HK-2 (cell line): Measurements from ENCODE around the gene MINK1.
"Not testable (repeated sequence)": the region's sequence is repeated elsewhere in the genome, so short reads cannot be mapped to it uniquely, and the experiment has no call there.

Experiments
- DNase-seq: peaks from one replicate; pipeline ENCODE4 v3.0.0-alpha.2; 2018; ENCODE audit not compliant: unreplicated experiment

Gene MINK1

DNA sequence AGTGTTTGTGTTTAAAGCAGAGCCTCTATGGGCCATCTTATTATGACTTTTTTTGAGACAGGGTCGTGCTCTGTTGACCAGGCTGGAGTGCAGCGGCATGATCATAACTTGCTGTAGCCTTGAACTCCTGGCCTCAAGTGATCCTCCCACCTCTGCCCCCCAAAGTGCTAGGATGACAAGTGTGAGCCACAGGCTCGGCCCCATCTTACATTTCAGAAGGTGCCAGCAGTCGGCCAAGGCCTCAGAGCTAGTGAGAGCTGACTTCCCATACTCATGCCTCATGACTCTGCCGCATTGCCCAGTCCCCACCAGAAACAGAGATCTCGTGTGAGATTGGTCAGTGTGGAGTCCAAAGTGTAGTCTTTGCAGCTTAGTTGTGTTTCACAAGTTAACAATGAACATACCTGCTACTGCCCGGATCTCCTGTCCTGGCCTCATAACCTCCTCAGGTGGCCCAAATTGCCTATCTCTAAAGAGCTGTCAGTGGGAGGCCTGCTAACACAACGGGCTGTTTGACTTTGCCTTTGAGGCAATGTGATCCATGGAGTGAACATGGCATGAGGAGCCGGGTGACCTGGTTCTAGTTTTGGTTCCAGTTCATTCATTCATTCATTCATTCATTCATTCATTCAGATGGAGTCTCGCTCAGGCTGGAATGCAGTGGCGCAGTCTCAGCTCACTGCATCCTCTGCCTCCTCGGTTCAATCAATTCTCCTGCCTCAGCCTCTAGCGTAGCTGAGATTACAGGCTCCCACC is 13.7 kb downstream of the MINK1 start:
- DNase-seq = no peak

DNA sequence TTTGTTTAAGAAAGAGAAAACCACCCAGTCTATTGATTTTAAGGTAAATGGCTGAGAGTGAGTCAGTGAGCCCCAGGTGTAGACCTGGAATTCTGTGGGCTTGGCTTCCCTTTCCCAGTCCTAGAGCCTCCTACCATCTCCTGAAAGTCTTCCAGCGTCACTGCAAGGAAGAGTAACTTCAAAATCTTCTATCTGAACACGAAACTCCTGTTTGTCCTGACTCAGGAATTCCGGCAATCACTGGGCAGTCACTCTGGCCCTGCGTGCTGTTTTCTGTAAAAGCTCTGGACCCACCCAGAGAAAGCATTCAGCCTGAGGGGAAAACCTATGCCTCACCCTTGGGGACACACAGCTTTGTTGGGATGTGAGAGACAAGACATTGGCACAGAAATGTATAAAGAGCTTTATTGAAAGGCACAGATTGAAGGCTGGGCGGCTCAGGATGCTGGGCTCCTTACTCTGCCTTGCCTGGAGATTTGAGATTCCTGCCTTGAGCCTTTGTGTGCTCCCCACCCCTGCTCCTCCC is 15.9 kb downstream of the MINK1 start:
- DNase-seq = no peak

DNA sequence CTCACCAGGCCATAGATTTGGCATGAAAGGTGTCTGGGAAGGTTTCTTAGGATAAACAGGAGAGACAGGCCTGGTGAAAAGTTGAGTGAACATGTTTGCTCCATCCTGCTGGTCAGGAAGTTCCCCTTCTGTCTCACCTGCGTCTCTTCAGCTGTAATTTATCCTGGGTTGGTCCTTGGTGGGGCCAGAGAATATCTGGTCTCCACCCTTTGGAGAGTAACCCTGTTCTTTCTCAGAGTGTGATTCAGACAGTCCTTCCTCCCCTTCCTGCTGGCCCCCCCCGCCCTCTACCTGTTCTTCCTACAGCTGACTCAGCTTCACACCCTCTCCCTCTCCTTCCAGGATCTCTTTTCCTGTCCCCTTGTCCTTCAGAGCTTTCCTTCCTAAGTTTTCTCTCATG is 17.1 kb downstream of the MINK1 start:
- peak; percentile 34 for DNase-seq

DNA sequence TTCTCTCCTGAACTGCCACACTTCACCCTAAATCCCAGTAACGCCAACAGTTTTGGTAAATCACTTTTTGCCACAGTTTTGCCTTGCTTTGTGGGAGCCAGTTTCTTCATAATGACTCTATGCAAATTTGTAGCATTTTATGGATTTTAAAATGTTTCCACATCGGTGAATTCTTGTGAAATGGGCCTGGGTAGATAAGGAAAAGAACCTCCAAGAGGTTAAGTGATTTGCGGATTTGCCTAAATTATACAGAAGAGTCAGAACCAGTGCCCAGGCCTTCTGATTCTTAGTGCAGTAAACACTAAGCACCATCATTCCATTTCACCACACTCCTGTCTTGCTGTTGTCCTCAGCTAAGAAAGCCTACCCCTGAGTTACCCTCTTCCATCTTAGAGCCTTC is 17.9 kb downstream of the MINK1 start:
- DNase-seq = no peak

DNA sequence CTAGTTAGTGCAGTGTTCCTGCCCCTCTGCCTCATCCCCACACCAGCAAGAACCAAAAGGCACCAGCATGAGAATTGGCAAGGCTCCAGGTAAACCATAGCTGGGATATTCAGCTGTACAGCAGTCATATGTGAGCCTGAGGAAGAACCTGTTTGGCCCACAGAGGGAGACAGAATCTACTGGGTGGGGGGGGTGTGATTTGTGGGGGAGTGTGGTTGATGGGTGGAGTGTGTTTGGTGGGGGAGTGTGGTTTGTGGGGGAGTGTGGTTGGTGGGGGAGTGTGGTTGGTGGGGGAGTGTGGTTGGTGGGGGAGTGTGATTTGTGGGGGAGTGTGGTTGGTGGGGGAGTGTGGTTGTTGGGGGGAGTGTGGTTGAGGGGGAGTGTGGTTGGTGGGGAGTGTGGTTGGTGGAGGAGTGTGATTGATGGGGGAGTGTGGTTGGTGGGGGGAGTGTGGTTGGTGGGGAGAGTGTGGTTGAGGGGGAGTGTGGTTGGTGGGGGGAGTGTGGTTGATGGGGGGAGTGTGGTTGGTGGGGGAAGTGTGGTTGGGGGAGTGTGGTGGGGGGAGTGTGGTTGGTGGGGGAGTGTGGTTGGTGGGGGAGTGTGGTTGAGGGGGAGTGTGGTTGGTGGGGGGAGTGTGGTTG is 19.5 kb downstream of the MINK1 start:
- no peak for DNase-seq

DNA sequence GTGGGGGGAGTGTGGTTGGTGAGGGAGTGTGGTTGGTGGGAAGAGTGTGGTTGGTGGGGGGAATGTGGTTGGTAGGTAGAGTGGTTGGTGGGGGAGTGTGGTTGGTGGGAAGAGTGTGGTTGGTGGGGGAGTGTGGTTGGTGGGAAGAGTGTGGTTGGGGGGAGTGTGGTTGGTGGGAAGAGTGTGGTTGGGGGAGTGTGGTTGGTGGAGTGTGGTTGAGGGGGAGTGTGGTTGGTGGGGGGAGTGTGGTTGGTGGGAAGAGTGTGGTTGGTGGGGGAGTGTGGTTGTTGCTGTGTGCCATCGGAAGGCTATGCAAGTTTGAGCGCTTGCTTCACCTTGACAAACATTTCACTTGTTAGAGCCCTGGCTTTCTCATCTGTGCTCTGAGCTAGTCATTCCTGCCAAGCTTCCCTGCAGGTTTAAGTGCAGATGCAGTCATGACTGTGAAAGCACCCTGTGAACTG is 20.1 kb downstream of the MINK1 start:
- no peak for DNase-seq

DNA sequence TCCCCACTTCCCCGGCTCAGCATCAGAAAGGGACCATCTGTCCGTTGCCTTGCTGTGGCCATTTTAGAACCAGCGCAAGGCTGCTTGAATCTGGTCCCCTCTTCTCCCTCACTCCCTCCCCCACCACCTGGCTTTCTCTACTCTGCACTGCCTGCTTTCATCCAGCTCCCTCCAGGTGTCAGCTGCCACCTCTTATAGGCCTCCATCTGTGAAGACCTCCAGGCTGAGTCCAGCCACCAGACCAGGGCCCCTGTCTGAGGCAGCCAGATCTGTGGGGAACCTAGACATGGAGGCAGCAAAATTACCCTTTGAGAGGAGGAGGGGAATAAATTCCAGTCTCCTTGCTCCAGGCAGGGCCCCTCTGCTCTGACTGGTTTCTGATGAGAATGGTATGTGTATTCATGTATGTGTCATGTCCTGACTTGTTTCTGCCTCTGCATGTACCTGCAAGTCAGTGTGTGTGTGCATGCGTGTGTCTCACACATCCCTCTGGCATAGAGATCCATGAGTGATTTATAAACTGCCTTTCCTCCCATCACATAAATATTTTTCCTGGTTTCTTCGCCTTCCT is 21.1 kb downstream of the MINK1 start:
- DNase-seq = no peak

DNA sequence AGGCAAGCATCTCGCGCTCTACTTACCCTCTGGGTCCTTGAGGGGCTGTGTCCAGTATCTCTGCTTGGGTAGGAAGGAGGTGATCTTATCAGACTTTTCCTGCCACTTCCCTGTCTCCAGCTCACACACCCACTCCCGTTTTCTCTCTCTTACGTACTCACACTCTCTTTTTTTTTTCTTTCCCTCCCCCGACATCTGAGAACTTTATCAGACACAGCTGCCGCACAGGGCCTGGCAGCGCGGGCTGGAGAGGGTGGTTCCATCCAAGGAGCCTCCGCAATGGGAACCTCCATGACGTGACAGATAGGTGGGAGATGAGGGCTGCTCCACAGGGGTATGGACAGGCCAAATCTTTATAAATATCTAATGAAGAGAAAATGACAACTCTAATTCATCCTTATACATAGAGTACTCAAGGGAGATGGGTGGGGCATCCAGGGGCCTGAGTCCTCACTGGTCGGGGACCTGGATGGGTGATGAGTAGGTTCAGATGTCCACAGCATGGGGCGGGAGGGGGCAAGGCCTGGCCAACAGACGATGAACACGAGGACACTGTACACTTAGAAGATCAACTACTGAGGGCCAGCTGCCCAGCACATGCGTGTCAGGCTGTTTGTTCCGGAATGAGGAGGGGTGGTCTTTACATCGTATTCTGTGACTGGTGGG is 23.3 kb downstream of the MINK1 start:
- DNase-seq = no peak

DNA sequence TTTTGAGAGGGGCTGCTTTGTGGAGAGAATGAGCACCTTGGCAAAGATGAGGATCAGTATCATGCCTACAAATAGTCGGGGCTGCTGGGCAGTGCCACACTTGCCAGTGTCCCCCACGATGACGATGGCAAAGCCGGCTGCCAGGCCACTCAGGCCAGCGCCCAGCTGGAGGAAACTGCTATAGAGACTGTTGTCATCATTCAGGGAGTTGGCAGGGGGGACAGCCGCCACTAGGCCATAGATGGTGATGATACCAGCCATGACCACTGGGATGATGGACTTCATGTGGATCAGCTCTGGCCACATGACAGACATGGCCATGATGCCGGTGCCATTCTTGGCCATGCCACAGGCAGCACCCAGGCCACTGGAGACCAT is 23.8 kb downstream of the MINK1 start:
- DNase-seq = no peak

DNA sequence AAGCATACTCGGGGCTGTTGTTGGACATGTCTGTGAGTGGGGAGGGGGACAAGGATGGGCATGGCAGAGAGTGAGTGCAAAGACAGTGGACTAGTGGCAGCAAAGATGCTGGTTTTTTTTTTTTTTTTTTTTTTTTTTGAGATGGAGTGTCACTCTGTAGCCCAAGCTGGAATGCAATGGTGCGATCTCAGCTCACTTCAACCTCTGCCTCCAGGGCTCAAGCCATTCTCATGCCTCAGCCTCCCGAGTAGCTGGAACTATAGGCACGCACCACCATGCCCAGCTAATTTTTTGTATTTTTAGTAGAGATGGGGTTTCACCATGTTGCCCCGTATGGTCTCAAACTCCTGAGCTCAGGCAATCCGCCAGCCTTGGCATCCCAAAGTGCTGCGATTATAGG is 24.2 kb downstream of the MINK1 start:
- not testable (repeated sequence) for DNase-seq

DNA sequence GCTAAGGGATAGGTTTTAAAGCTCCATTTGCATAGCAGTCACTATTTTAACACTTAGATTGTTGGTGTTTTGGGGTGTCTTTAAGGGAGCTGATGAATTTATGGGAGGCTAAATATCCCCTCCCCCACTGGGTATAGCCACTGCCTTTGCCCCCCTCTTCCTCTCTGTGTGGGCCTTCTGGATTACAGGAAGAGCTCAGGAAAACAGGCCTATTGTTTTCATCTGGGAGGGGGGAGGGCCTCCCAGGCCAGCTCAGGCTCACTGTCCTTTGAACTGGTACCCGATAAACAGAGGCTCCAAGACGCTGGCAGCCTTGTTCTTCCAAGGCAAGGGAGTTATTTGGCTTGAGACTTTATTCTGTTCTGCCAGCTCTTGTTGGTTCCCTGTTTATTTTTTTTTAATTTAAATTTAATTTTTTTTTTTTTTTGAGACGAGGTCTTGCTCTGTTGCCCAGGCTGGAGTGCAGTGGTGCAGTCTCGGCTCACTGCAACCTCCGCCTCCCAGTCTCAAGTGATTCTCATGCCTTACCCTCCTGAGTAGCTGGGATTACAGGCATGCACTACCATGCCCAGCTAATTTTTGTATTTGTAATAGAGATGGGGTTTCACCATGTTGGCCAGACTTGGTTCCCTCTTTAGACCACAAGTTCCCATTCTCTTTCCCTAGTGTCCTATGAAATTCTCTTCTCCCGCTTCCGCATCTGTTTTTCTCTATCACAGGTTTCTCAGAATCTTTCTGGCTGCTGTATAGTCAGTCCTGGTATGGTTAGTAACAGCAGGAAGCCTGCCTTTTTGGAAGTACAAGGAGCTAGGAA is 25.1 kb downstream of the MINK1 start:
- DNase-seq = no peak

DNA sequence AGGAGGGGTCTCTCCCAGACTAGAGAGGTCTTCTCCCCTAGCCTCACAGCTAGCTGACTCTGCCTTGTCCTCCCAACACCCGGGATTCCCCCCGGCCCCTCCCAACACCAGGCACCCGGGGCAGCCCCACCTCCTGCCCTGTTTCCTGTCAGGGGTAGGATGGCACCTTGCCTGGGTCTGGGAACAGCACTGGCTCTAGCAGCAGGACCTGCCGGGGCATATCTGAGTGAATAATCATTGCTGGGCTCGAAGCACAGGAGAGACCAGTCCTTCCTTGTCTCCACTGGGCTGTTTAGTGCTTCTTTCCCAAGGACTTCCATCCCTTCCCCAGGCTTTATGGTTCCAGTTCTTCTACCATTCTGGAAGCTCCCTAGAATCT is 25.7 kb downstream of the MINK1 start:
- DNase-seq = peak; percentile 45

DNA sequence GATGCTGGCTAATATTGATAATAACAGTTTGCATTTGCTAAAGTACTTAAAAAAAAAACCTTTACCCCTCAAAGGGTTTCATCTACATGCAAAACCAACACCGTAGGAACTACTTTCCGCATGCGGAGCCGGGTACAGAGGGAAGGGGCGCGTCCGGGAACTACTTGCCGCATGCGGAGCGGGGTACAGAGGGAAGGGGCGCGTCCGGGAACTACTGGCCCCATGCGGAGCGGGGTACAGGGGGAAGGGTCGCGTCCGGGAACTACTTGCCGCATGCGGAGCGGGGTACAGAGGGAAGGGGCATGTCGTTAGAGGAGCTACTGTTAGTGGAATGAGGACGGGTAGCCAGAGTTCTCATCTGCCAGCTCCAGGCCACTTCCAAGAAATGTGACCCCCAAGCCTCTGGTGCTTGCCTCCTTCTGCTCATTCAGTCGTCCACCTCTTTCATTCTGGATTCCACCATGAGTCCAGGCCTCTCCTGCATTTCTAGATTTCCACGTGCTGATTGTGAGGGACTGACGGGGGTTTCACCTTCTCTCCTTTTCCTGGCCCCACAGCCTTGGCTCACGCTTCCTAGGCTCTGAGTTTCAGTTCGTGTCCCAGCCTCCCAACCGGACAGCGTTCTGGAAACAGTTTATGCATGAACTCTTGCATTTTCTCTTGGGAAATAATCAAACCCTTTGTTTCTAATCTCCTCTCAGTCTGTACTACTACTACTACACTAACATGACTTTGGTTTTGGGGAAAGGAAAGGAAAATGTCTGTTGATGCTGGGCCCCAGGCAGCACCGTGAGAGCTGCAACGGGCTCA is 26.9 kb downstream of the MINK1 start:
- DNase-seq = no peak

DNA sequence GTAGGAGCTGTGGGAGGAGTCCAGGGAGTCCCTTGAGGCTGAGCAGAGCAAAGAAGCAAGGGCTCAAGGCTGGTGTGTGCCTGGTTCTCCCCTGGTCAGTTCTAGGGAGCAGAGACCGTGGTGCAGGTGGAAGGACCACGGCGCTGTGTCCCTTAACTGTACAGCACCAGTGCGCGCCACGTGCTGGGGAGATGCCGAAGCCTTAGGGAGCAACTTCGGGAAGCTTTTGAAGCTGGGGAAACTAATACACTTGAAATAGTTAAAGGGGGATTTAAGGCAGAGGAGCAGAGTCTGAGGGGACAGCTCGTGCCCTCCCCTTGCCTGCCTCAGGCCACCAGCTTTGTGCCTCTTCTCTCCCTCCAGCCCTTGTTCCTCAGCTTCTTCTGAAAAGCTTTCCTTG is 27.5 kb downstream of the MINK1 start:
- no peak for DNase-seq

DNA sequence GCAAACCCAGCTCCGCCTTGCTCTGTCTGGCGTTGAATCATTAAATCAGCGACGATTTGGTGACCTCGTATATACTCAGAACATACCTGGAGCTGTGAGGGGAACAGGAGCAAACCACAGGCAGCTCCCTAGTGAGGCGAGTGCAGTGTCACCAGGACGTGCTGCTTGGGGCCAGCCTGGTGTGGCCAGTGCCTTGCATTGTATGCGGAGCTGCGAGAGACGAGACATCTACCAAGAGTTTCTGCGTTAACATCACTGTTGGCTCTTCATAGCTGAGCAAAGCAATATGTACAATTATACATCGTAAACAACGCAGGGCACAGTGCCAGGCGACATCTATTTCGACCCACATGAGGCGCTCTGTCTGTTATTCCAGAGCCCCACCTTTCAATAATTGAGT is 27.9 kb downstream of the MINK1 start:
- DNase-seq = no peak

DNA sequence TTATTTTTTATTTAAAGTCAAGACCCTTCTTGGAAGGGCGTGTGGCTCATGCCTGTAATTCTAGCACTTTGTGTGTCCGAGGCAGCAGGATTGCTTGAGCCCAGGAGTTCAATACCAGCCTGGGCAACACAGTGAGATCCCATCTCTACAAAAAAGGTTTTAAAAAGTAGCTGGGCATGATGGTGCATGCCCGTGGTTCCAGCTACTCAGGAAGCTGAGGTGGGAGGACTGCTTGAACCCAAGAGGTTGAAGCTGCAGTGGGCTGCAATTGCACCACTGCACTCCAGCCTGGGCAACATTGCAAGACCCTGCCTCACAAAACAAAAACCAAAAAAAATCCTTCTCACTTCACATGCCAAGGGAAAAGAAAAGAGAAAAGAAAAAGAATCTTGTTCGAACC is 29.6 kb downstream of the MINK1 start:
- DNase-seq = no peak

DNA sequence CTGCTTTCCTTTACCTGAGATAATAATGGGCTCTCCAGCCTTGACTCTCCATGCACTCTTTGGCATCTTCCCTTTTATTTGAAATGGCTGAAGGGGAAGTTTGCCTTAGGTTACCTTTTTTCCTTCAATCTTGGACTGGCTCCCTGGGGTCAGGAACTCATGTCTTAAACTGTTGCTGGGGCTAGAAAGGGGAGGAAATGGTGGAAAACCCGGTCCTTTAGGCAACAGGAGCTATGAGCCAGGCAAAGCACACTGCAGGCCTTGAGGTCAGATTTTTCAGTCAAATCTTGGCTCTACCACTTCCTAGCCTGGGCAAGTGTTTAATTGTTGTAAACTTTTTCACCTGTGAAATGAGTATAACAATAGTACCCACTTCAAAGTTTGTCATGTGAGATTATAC is 30.2 kb downstream of the MINK1 start:
- DNase-seq = no peak

DNA sequence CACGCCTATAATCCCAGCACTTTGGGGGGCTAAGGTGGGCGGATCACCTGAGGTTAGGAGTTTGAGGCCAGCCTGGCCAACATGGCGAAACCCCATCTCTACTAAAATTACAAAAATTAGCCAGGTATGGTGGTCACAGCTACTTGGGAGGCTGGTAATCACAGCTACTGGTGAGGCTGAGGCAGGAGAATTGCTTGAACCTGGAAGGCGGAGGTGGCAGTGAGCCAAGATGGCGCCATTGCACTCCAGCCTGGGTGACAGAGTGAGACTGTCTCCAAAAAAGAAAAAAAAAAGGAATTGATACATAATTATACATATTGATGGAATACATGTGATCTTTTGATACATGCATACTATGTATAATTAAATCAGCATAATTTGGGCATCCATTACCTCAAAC is 34.4 kb downstream of the MINK1 start:
- not testable (repeated sequence) for DNase-seq

DNA sequence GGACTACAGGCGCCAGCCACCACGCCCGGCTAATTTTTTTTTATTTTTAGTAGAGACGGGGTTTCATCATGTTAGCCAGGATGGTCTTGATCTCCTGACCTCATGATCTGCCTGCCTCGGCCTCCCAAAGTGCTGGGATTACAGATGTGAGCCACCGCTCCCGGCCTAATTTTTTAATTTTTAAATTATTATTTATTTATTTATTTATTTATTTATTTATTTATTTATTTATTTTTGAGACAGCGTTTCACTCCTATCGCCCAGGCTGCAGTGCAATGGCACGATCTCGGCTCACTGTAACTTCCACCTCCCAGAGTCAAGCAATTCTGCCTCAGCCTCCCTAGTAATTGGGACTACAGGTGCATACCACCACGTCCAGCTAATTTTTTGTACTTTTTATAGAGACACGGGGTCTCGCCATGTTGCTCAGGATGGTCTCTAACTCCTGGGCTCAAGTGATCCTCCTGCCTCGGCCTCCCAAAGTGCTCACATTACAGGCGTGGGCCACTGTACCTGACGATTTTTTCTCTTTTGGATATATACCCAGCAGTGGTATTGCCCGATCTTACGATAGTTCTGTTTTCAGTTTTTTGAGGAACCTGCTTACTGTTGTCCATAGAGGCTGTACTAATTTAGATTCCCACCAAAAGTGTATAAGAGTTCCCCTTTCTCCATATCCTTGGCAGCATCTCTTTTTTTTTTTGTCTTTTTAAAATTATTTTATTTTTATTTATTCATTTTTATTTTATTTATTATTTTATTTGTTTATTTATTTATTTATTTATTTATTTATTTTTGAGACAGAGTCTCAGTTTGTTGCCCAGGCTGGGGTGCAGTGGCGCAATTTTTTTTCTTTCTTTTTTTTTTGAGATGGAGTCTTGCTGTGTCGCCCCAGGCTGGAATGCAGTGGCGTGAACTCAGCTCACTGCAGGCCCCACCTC is 36.2 kb downstream of the MINK1 start:
- not testable (repeated sequence) for DNase-seq

DNA sequence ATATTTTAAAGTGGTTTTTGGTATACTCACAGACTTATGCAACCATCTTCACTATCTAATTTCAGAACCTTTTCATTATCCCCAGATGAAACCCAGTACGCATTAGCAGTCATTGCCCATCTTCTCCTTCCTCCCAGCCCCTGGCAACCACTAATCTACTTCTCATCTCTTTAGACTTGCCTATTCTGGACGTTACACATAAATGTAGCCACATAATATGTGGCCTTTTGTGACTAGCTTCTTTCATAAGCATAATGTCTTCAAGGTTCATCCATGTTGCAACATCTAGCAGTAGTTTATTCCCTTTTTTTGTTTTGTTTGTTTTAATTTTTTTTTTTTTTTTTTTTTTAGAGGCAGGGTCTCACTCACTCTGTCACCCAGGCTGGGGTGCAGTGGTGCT is 37.7 kb downstream of the MINK1 start:
- DNase-seq = no peak
